Measurements from ENCODE around the gene HECW1. TPM values are rescaled to one million over a fixed set of nuclear protein-coding genes. Genes with fewer than 3 reads are reported as not detected.
A peak's percentile ranks its signal among the peaks of the same experiment; 100 is the strongest.

The HECW1 gene
- total and polyA plus RNA-seq, 2 experiments from 2014 or later, result 11.0 to 21.8 TPM

DNA sequence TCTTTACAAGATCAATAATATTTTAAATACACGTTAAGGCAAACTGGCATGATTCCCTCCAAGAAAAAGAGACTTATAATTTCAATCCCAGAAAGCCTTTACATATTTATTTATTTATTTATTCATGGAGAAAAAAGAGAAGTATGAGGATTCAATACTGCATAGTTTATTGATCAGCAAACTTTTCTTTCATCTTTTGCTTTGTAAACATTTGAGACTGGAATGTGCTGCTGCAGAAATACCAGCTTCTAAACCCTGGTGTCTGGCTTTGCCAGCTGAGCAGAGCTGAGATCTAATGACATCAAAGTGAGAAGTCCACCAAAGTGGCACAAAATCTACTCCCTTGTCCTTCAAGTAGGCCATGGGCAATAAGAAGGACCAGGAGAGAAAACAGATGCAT is 376.8 kb downstream of the HECW1 start:
- ATAC-seq (no peak), DNase-seq (ENCODE audit: low spot score) (no peak)
- Mint-ChIP-seq H3K9me3 (no peaks in the 10 kb centered on the region), H3K27me3 (ENCODE audit: insufficient read depth, low read depth, poor library complexity) (no peaks in the 10 kb centered on the region), H3K4me3 (no peak overlapping the region), H3K4me1 (peaks cover 6% of the 10 kb centered on the region; the same call in 2 of the 3 replicates), H3K27ac (no peak overlapping the region), H3K36me3 (ENCODE audit: low read depth) (no peaks in the 10 kb centered on the region)
- no peaks in the 10 kb centered on the region for H3K9me2 ChIP-seq (ENCODE audit: insufficient read depth)
- H3F3A ChIP-seq (replicated peaks; ENCODE audit: low read depth), result no peaks in the 10 kb centered on the region
- no peaks in the 10 kb centered on the region for H3K27me3 ChIP-seq (ENCODE audit: insufficient read depth)
- H3K4me2 ChIP-seq, result no peak overlapping the region
- no peak overlapping the region for H3K27ac ChIP-seq (ENCODE audit: low read depth)
- no peaks in the 10 kb centered on the region for H3K36me3 ChIP-seq (ENCODE audit: insufficient read depth)
- H4K20me1 ChIP-seq (replicated peaks; ENCODE audit: insufficient read depth), result no peaks in the 10 kb centered on the region
- H2AFZ ChIP-seq, result no peak overlapping the region
- H3K4me1 ChIP-seq (ENCODE audit: insufficient read depth), result no peaks in the 10 kb centered on the region
- H3K79me2 ChIP-seq (replicated peaks; ENCODE audit: insufficient read depth), result no peaks in the 10 kb centered on the region
- H3K4me3 ChIP-seq, result no peak overlapping the region
- TF ChIP-seq ZNF114 (CRISPR knock-in tag; IDR thresholded peaks at IDR 0.05) (no peak), STAT1 (IDR thresholded peaks at IDR 0.05; ENCODE audit: unreplicated experiment) (no peak), ZNF331 (CRISPR knock-in tag; IDR thresholded peaks at IDR 0.05; ENCODE audit: low read depth) (no peak), NANOG (IDR thresholded peaks at IDR 0.05; ENCODE audit: borderline replicate concordance) (no peak)

DNA sequence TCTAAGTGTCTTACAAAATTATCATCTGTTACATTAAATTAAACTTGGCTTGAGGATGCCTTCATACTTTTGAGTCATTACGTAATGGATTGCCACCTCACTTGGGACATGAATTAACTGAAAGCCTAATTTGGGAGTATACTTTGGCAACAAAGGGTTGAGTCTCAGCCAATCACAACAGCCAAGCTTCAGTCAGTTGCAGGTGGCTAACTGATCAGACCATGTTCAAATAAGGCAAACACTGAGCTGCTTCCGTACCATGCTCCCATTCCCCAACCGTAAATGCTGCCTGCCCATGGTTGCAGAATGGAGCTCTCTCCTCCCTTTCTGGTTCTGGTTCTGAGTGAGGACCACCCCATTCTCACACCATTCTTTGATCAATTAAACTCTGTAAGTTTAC is 377.6 kb downstream of the HECW1 start:
- no peak overlapping the region for H3K27ac ChIP-seq (ENCODE audit: low read depth)
- no peak overlapping the region for H3K4me3 ChIP-seq
- Mint-ChIP-seq H3K27ac (no peak overlapping the region), H3K27me3 (ENCODE audit: insufficient read depth, low read depth, poor library complexity) (no peaks in the 10 kb centered on the region), H3K9me3 (no peaks in the 10 kb centered on the region), H3K4me1 (peaks cover 6% of the 10 kb centered on the region; the same call in 2 of the 3 replicates), H3K36me3 (ENCODE audit: low read depth) (no peaks in the 10 kb centered on the region), H3K4me3 (no peak overlapping the region)
- H3K79me2 ChIP-seq (replicated peaks; ENCODE audit: insufficient read depth), result no peaks in the 10 kb centered on the region
- no peaks in the 10 kb centered on the region for H3K9me2 ChIP-seq (ENCODE audit: insufficient read depth)
- no peaks in the 10 kb centered on the region for H3F3A ChIP-seq (replicated peaks; ENCODE audit: low read depth)
- DNase-seq (ENCODE audit: low spot score), result no peak
- H2AFZ ChIP-seq, result 0 out of 2 replicates have a peak overlapping the region, but pooled peaks have one; percentile 23
- no peak; the same call in 1 of the 3 replicates for ATAC-seq
- no peak overlapping the region for H3K4me2 ChIP-seq
- H4K20me1 ChIP-seq (replicated peaks; ENCODE audit: insufficient read depth), result no peaks in the 10 kb centered on the region
- H3K27me3 ChIP-seq (ENCODE audit: insufficient read depth), result no peaks in the 10 kb centered on the region
- H3K4me1 ChIP-seq (ENCODE audit: insufficient read depth), result no peaks in the 10 kb centered on the region
- TF ChIP-seq, protein P1, sequence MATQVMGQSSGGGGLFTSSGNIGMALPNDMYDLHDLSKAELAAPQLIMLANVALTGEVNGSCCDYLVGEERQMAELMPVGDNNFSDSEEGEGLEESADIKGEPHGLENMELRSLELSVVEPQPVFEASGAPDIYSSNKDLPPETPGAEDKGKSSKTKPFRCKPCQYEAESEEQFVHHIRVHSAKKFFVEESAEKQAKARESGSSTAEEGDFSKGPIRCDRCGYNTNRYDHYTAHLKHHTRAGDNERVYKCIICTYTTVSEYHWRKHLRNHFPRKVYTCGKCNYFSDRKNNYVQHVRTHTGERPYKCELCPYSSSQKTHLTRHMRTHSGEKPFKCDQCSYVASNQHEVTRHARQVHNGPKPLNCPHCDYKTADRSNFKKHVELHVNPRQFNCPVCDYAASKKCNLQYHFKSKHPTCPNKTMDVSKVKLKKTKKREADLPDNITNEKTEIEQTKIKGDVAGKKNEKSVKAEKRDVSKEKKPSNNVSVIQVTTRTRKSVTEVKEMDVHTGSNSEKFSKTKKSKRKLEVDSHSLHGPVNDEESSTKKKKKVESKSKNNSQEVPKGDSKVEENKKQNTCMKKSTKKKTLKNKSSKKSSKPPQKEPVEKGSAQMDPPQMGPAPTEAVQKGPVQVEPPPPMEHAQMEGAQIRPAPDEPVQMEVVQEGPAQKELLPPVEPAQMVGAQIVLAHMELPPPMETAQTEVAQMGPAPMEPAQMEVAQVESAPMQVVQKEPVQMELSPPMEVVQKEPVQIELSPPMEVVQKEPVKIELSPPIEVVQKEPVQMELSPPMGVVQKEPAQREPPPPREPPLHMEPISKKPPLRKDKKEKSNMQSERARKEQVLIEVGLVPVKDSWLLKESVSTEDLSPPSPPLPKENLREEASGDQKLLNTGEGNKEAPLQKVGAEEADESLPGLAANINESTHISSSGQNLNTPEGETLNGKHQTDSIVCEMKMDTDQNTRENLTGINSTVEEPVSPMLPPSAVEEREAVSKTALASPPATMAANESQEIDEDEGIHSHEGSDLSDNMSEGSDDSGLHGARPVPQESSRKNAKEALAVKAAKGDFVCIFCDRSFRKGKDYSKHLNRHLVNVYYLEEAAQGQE (IDR thresholded peaks at IDR 0.05; ENCODE audit: unreplicated experiment), result no peak
- no peak for TF ChIP-seq ZNF114 (CRISPR knock-in tag; IDR thresholded peaks at IDR 0.05)
- no peaks in the 10 kb centered on the region for H3K36me3 ChIP-seq (ENCODE audit: insufficient read depth)

DNA sequence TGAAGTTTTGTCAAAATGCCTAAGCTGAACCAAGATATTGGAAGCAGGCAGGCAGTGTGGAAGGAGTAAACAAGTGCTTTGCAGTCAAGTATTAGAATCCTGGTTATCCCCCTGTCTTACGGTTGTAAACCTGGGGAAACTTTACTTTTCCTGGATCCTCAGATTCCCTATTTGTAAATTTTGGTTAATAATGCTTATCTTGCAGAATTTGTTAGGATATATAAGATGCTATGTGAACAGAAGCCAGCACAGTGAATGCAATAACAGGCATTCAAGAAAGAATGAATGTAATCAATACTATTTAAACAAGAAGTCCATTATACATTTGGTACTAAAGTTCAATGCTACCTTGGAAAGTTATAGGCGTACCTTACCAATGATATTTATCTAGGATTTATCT is 378.7 kb downstream of the HECW1 start:
- no peak overlapping the region for H3K4me2 ChIP-seq
- Mint-ChIP-seq H3K9me3 (no peaks in the 10 kb centered on the region), H3K36me3 (ENCODE audit: low read depth) (no peaks in the 10 kb centered on the region), H3K4me1 (peaks cover 6% of the 10 kb centered on the region; the same call in 2 of the 3 replicates), H3K27ac (no peak overlapping the region), H3K27me3 (ENCODE audit: insufficient read depth, low read depth, poor library complexity) (no peaks in the 10 kb centered on the region), H3K4me3 (no peak overlapping the region)
- ATAC-seq (no peak), DNase-seq (ENCODE audit: low spot score) (no peak)
- no peak overlapping the region for H3K4me3 ChIP-seq
- H2AFZ ChIP-seq, result no peak overlapping the region
- H3K27me3 ChIP-seq (ENCODE audit: insufficient read depth), result no peaks in the 10 kb centered on the region
- TF ChIP-seq, protein P2, sequence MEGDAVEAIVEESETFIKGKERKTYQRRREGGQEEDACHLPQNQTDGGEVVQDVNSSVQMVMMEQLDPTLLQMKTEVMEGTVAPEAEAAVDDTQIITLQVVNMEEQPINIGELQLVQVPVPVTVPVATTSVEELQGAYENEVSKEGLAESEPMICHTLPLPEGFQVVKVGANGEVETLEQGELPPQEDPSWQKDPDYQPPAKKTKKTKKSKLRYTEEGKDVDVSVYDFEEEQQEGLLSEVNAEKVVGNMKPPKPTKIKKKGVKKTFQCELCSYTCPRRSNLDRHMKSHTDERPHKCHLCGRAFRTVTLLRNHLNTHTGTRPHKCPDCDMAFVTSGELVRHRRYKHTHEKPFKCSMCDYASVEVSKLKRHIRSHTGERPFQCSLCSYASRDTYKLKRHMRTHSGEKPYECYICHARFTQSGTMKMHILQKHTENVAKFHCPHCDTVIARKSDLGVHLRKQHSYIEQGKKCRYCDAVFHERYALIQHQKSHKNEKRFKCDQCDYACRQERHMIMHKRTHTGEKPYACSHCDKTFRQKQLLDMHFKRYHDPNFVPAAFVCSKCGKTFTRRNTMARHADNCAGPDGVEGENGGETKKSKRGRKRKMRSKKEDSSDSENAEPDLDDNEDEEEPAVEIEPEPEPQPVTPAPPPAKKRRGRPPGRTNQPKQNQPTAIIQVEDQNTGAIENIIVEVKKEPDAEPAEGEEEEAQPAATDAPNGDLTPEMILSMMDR (conservative IDR thresholded peaks at IDR 0.05; ENCODE audit: low read depth in 2 of 2), result no peak
- TF ChIP-seq ZNF114 (CRISPR knock-in tag; IDR thresholded peaks at IDR 0.05), result no peak
- TF ChIP-seq, protein P1 (IDR thresholded peaks at IDR 0.05; ENCODE audit: unreplicated experiment), result no peak
- TF ChIP-seq CREB1 (CRISPR knock-in tag; IDR thresholded peaks at IDR 0.05; ENCODE audit: low read depth), result no peak
- TF ChIP-seq NANOG (IDR thresholded peaks at IDR 0.05; ENCODE audit: borderline replicate concordance), result no peak
- no peaks in the 10 kb centered on the region for H3K79me2 ChIP-seq (replicated peaks; ENCODE audit: insufficient read depth)
- no peaks in the 10 kb centered on the region for H3F3A ChIP-seq (replicated peaks; ENCODE audit: low read depth)
- H3K4me1 ChIP-seq (ENCODE audit: insufficient read depth), result no peaks in the 10 kb centered on the region
- 0 out of 2 replicates have a peak, but pooled peaks cover 3% of the 10 kb centered on the region for H3K9me2 ChIP-seq (ENCODE audit: insufficient read depth)
- H3K36me3 ChIP-seq (ENCODE audit: insufficient read depth), result no peaks in the 10 kb centered on the region
- H3K27ac ChIP-seq (ENCODE audit: low read depth), result no peak overlapping the region
- no peaks in the 10 kb centered on the region for H4K20me1 ChIP-seq (replicated peaks; ENCODE audit: insufficient read depth)
